HEK293T (cell line): ENCODE results near the gene ADORA1.

ENCODE experiments used
- CTCF ChIA-PET: fragments of 350-600 bp; formaldehyde crosslinking; extraction: SDS; loops from one replicate; lab custom pipeline; 2021; ENCODE audit warnings: antibody characterized with exemption, inconsistent platforms; lab: Yijun Ruan, JAX
- POLR2A ChIA-PET: fragments of 350-600 bp; formaldehyde crosslinking; extraction: SDS; loops from one replicate; lab custom pipeline; 2020; ENCODE audit warnings: antibody characterized with exemption, inconsistent platforms; lab: Yijun Ruan, JAX
- DNase-seq: peaks from one replicate; pipeline ENCODE4 v3.0.0; 2012; ENCODE audit warnings: mixed read lengths; ENCODE audit errors: extremely low spot score
- ARNT ChIP-seq: fragments of 450-650 bp; IDR thresholded peaks from 2 replicates; pipeline ENCODE4 v1.6.1; 2017; ENCODE audit warnings: mild to moderate bottlenecking
- BHLHE40 ChIP-seq: fragments of 450-650 bp; IDR thresholded peaks from 2 replicates; pipeline ENCODE4 v1.6.1; 2016; ENCODE audit warnings: mild to moderate bottlenecking, moderate library complexity, borderline replicate concordance
- CTBP1 ChIP-seq: fragments of 450-650 bp; IDR thresholded peaks from 2 replicates; pipeline ENCODE4 v1.6.1; 2016; ENCODE audit warnings: borderline replicate concordance
- ELF4 ChIP-seq: fragments of 450-650 bp; IDR thresholded peaks from 2 replicates; pipeline ENCODE4 v1.6.1; 2017; ENCODE audit warnings: antibody characterized with exemption
- FOXA1 ChIP-seq: fragments of 450-650 bp; IDR thresholded peaks from 2 replicates; pipeline ENCODE4 v1.6.1; 2016; ENCODE audit warnings: mild to moderate bottlenecking
- FOXK2 ChIP-seq: fragments of 450-650 bp; IDR thresholded peaks from 2 replicates; pipeline ENCODE4 v1.6.1; 2016; ENCODE audit warnings: mild to moderate bottlenecking
- FOXM1 ChIP-seq: fragments of 450-650 bp; IDR thresholded peaks from 2 replicates; pipeline ENCODE4 v1.6.1; 2017; ENCODE audit warnings: mild to moderate bottlenecking, borderline replicate concordance
- HDGF ChIP-seq: fragments of 450-650 bp; IDR thresholded peaks from 2 replicates; pipeline ENCODE4 v1.6.1; 2017; ENCODE audit warnings: antibody characterized with exemption, borderline replicate concordance
- L3MBTL2 ChIP-seq: fragments of 450-650 bp; conservative IDR thresholded peaks from 2 replicates; pipeline ENCODE4 v1.6.1; 2016; ENCODE audit warnings: mild to moderate bottlenecking
- LEF1 ChIP-seq: fragments of 450-650 bp; IDR thresholded peaks from 2 replicates; pipeline ENCODE4 v1.6.1; 2017; ENCODE audit warnings: mild to moderate bottlenecking, borderline replicate concordance
- NFRKB ChIP-seq: fragments of 450-650 bp; IDR thresholded peaks from 2 replicates; pipeline ENCODE4 v1.6.1; 2016; ENCODE audit warnings: mild to moderate bottlenecking, moderate library complexity
- PKNOX1 ChIP-seq: fragments of 450-650 bp; IDR thresholded peaks from 2 replicates; pipeline ENCODE4 v1.6.1; 2016
- SP1 ChIP-seq: fragments of 450-650 bp; IDR thresholded peaks from 2 replicates; pipeline ENCODE4 v1.6.1; 2017
- SUZ12 ChIP-seq: fragments of 450-650 bp; IDR thresholded peaks from 2 replicates; pipeline ENCODE4 v1.6.1; 2016; ENCODE audit warnings: mild to moderate bottlenecking
- TARDBP ChIP-seq: fragments of 450-650 bp; IDR thresholded peaks from 2 replicates; pipeline ENCODE4 v1.6.1; 2016
- ZNF384 ChIP-seq: fragments of 450-650 bp; IDR thresholded peaks from 2 replicates; pipeline ENCODE4 v1.6.1; 2016

Gene ADORA1

GRCh38 chr1:203168991-203169390, 41.5 kb downstream of the ADORA1 start:
- ChIA-PET CTCF (interaction anchor here (0.5 to 1.4 kb wide), 4 partner anchors 41 to 144 kb away, joined by 3 to 4 read pairs (median 4); no protein-coding TSS in a partner anchor), POLR2A (no interaction called here)
- no peak for DNase-seq
- TF ChIP-seq ZNF384 (no peak), SUZ12 (no peak), BHLHE40 (no peak), SP1 (no peak), HDGF (no peak), FOXA1 (no peak), PKNOX1 (no peak), FOXM1 (no peak), CTBP1 (no peak), LEF1 (no peak), ARNT (no peak), L3MBTL2 (no peak), ELF4 (no peak)

- CTCF ChIA-PET, result interaction anchor here (4.3 kb wide), 1 partner anchor 53 kb away, joined by 49 read pairs; no protein-coding TSS in a partner anchor
- DNase-seq, result no peak
- TF ChIP-seq TARDBP (no peak), SP1 (no peak), FOXK2 (no peak), ARNT (no peak), FOXM1 (no peak), LEF1 (no peak), ELF4 (no peak), FOXA1 (no peak), CTBP1 (no peak), PKNOX1 (no peak), L3MBTL2 (no peak), ZNF384 (no peak), BHLHE40 (no peak), NFRKB (no peak), SUZ12 (no peak)
- POLR2A ChIA-PET, result no interaction called here
These were observed 42.4 kb downstream of the ADORA1 start for GRCh38 chr1:203169770-203170520.

GRCh38 chr1:203170625-203171330, 43.3 kb downstream of the ADORA1 start:
- ChIA-PET CTCF (interaction anchor here (2.7 to 4.3 kb wide), 3 partner anchors 42 to 131 kb away, joined by 17 to 49 read pairs (median 17); partner anchors contain the start of gene ADORA1), POLR2A (no interaction called here)
- TF ChIP-seq FOXK2, result no peak
- TF ChIP-seq PKNOX1, result no peak
- TF ChIP-seq HDGF, result no peak
- no peak for TF ChIP-seq FOXA1
- TF ChIP-seq TARDBP, result no peak
- TF ChIP-seq NFRKB, result no peak
- no peak for TF ChIP-seq L3MBTL2
- no peak for TF ChIP-seq FOXM1
- no peak for TF ChIP-seq SP1
- TF ChIP-seq CTBP1, result no peak
- no peak for TF ChIP-seq ZNF384
- no peak for TF ChIP-seq ARNT
- no peak for TF ChIP-seq SUZ12
- no peak for TF ChIP-seq LEF1
- TF ChIP-seq BHLHE40, result no peak
- no peak for TF ChIP-seq ELF4
- DNase-seq, result no peak

GRCh38 chr1:203171341-203172183, 44.0 kb downstream of the ADORA1 start:
- ChIA-PET CTCF (interaction anchor here (0.7 to 4.3 kb wide), 12 partner anchors 9 to 135 kb away, joined by 3 to 49 read pairs (median 6); partner anchors contain the start of gene ADORA1), POLR2A (no interaction called here)
- no peak for DNase-seq
- TF ChIP-seq BHLHE40 (no peak), SUZ12 (no peak), NFRKB (no peak), FOXA1 (no peak), L3MBTL2 (no peak)
